H1 (cell line): ENCODE data around the gene DDR1. TPM values are rescaled to one million over a fixed set of nuclear protein-coding genes. Genes with fewer than 3 reads are reported as not detected.

Experiments used
- CTCF ChIA-PET: fragments of 300-600 bp; sonication (Branson Sonifier 250); formaldehyde crosslinking; loops from one replicate; lab custom pipeline; 2021; ENCODE audit not compliant: partially characterized antibody; lab: Charles Lee
- POLR2A ChIA-PET: fragments of 300-600 bp; sonication (Branson Sonifier 250); formaldehyde crosslinking; loops from one replicate; lab custom pipeline; 2021; ENCODE audit warnings: inconsistent platforms; ENCODE audit not compliant: partially characterized antibody; lab: Charles Lee
- DNase-seq, 2 experiments: peaks; one replicate each; pipeline versions ENCODE4 v3.0.0 to v3.0.0-alpha.2; 2010 to 2022; ENCODE audit warnings: low spot score in 2 of 2, low read depth in 1 of 2, mixed read lengths in 1 of 2
- FAIRE-seq: peaks from 2 replicates; lab custom pipeline; 2011; peaks lifted over from hg19 to GRCh38; lab: Jason Lieb, UNC
- H2AFZ ChIP-seq: 2 replicates; pipeline ENCODE4 v1.8.1; 2012; ENCODE audit warnings: low read length, inconsistent platforms
- H2AK5ac ChIP-seq: 2 replicates; pipeline ENCODE4 v1.6.1; 2013; ENCODE audit warnings: low read depth, low read length
- H2BK120ac ChIP-seq: replicated peaks from 2 replicates; pipeline ENCODE3; 2013; ENCODE audit warnings: low read depth, low read length, inconsistent platforms
- H2BK12ac ChIP-seq: 2 replicates; pipeline ENCODE4 v1.6.1; 2013; ENCODE audit warnings: low read depth, low read length
- H2BK15ac ChIP-seq: 2 replicates; pipeline ENCODE4 v1.6.1; 2013; ENCODE audit warnings: low read length
- H2BK20ac ChIP-seq: 2 replicates; pipeline ENCODE4 v1.6.1; 2013; ENCODE audit warnings: low read length
- H2BK5ac ChIP-seq: 2 replicates; pipeline ENCODE4 v1.6.1; 2013; ENCODE audit warnings: low read depth, low read length
- H3K14ac ChIP-seq: 2 replicates; pipeline ENCODE4 v1.6.1; 2013; ENCODE audit warnings: inconsistent platforms; ENCODE audit not compliant: insufficient read length
- H3K18ac ChIP-seq: 2 replicates; pipeline ENCODE4 v1.6.1; 2013; ENCODE audit warnings: low read length; ENCODE audit errors: extremely low read depth
- H3K23ac ChIP-seq: 2 replicates; pipeline ENCODE4 v1.6.1; 2013; ENCODE audit warnings: inconsistent platforms; ENCODE audit not compliant: insufficient read length
- H3K23me2 ChIP-seq: 2 replicates; pipeline ENCODE4 v1.6.1; 2013; ENCODE audit warnings: low read depth, low read length
- H3K27ac ChIP-seq: 2 replicates; pipeline ENCODE4 v1.6.1; 2011; ENCODE audit warnings: low read depth, low read length, inconsistent platforms
- H3K27me3 ChIP-seq, 4 experiments: replicated peaks in 1 of 4; 1 replicate in 1 of 4; 2 replicates in 3 of 4; pipeline versions ENCODE4 v1.6.1 to v1.8.1; 2011 to 2013; ENCODE audit warnings: low read length in 3 of 4, mild to moderate bottlenecking in 3 of 4, inconsistent platforms in 2 of 4, mixed read lengths in 2 of 4, moderate library complexity in 1 of 4; ENCODE audit not compliant: control insufficient read depth in 3 of 4, insufficient read depth in 3 of 4; ENCODE audit errors: extremely low read depth in 1 of 4
- H3K36me3 ChIP-seq, 4 experiments: 2 replicates each; pipeline versions ENCODE4 v1.6.1 to v1.8.1; 2011 to 2013; ENCODE audit warnings: mild to moderate bottlenecking in 4 of 4, low read length in 3 of 4, moderate library complexity in 2 of 4, control low read depth in 1 of 4, inconsistent platforms in 1 of 4; ENCODE audit not compliant: insufficient read depth in 4 of 4, control insufficient read depth in 2 of 4
- H3K4ac ChIP-seq: replicated peaks from 2 replicates; pipeline ENCODE3; 2013; ENCODE audit warnings: low read length, low read depth, mixed read lengths, inconsistent platforms; ENCODE audit not compliant: insufficient read length
- H3K4me1 ChIP-seq, 4 experiments: replicated peaks in 1 of 4; 1 replicate in 1 of 4; 2 replicates in 3 of 4; pipeline versions ENCODE4 v1.6.1 to v1.8.1; 2011 to 2013; ENCODE audit warnings: low read length in 3 of 4, inconsistent platforms in 2 of 4, mixed read lengths in 1 of 4; ENCODE audit not compliant: insufficient read depth in 4 of 4, control insufficient read depth in 3 of 4
- H3K4me2 ChIP-seq, 2 experiments: 2 replicates each; pipeline versions ENCODE4 v1.6.1 to v1.8.1; 2011 to 2013; ENCODE audit warnings: low read depth in 2 of 2, low read length in 2 of 2, control low read depth in 1 of 2, inconsistent platforms in 1 of 2, mild to moderate bottlenecking in 1 of 2; ENCODE audit not compliant: insufficient read depth in 1 of 2
- H3K4me3 ChIP-seq, 4 experiments: fragments of 200-600, 300-600 bp in 1 of 4; sonication (generic), shearing (Covaris generic), sonication (Bioruptor Twin) in 1 of 4; 2 replicates each; pipeline versions ENCODE4 v1.5.1 to v1.8.1; 2011 to 2016; ENCODE audit warnings: low read length in 4 of 4, low read depth in 3 of 4, control low read depth in 2 of 4, inconsistent platforms in 2 of 4, mild to moderate bottlenecking in 2 of 4, mixed read lengths in 1 of 4, moderate library complexity in 1 of 4; ENCODE audit not compliant: insufficient read depth in 2 of 4; ENCODE audit errors: extremely low read depth in 1 of 4
- H3K56ac ChIP-seq: replicated peaks from 2 replicates; pipeline ENCODE3; 2013; ENCODE audit warnings: low read depth, mild to moderate bottlenecking, mixed read lengths, low read length, inconsistent platforms; ENCODE audit not compliant: insufficient read length
- H3K79me1 ChIP-seq: 2 replicates; pipeline ENCODE4 v1.6.1; 2013; ENCODE audit warnings: low read depth, low read length, control low read depth
- H3K79me2 ChIP-seq, 2 experiments: 2 replicates each; pipeline versions ENCODE4 v1.6.1 to v1.8.1; 2012 to 2013; ENCODE audit warnings: low read length in 2 of 2, mild to moderate bottlenecking in 2 of 2, inconsistent platforms in 1 of 2; ENCODE audit not compliant: insufficient read depth in 2 of 2, control insufficient read depth in 1 of 2
- H3K9ac ChIP-seq, 4 experiments: replicated peaks in 1 of 4; 1 replicate in 1 of 4; 2 replicates in 3 of 4; pipeline versions ENCODE4 v1.6.1 to v1.8.1; 2011 to 2013; ENCODE audit warnings: low read depth in 3 of 4, low read length in 3 of 4, control low read depth in 2 of 4, mild to moderate bottlenecking in 2 of 4, moderate library complexity in 2 of 4, inconsistent platforms in 1 of 4; ENCODE audit errors: extremely low read depth in 1 of 4
- H3K9me3 ChIP-seq, 2 experiments: 2 replicates each; pipeline versions ENCODE4 v1.6.1 to v1.8.1; 2012 to 2013; ENCODE audit warnings: mild to moderate bottlenecking in 2 of 2, moderate library complexity in 2 of 2, control low read depth in 1 of 2, inconsistent platforms in 1 of 2, low read depth in 1 of 2, low read length in 1 of 2, mixed read lengths in 1 of 2; ENCODE audit not compliant: insufficient read depth in 2 of 2
- H4K20me1 ChIP-seq, 2 experiments: replicated peaks in 1 of 2; 2 replicates each; pipeline versions ENCODE3 to v1.8.1; 2011 to 2013; ENCODE audit warnings: inconsistent platforms in 2 of 2, low read length in 2 of 2, mild to moderate bottlenecking in 1 of 2; ENCODE audit not compliant: insufficient read depth in 2 of 2, control insufficient read depth in 1 of 2
- H4K5ac ChIP-seq: 2 replicates; pipeline ENCODE4 v1.6.1; 2013; ENCODE audit warnings: low read length, low read depth, mixed read lengths, inconsistent platforms; ENCODE audit not compliant: insufficient read length
- H4K8ac ChIP-seq: 2 replicates; pipeline ENCODE4 v1.8.0; 2013; ENCODE audit warnings: mild to moderate bottlenecking, moderate library complexity, low read length, inconsistent platforms; ENCODE audit not compliant: insufficient read depth; ENCODE audit errors: extremely low read depth
- H4K91ac ChIP-seq: replicated peaks from 2 replicates; pipeline ENCODE3; 2013; ENCODE audit warnings: low read length, mixed read lengths, inconsistent platforms; ENCODE audit not compliant: insufficient read length
- BCL11A ChIP-seq, 2 experiments: IDR thresholded peaks; one replicate each; pipeline ENCODE4 v1.6.1; 2011; ENCODE audit warnings: low read depth in 2 of 2, low read length in 2 of 2, mild to moderate bottlenecking in 2 of 2
- POLR2AphosphoS5 ChIP-seq: IDR thresholded peaks from 2 replicates; pipeline ENCODE4 v1.6.1; 2011; ENCODE audit warnings: low read depth, low read length
- WGBS, 2 experiments: shearing (Covaris generic) in 1 of 2; methylation state at CpG; one replicate each; pipeline versions ENCODE4 v1.1.6 to v1.1.7; 2013 to 2015; ENCODE audit warnings: low lambda C conversion rate in 2 of 2, mixed read lengths in 2 of 2, inconsistent platforms in 1 of 2, low coverage in 1 of 2, missing lambda C conversion rate in 1 of 2; ENCODE audit not compliant: insufficient replicate concordance in 2 of 2, insufficient coverage in 1 of 2, insufficient read length in 1 of 2; ENCODE audit errors: extremely low coverage in 1 of 2, missing lambda C conversion rate in 1 of 2; 5-methylcytosine and 5-hydroxymethylcytosine counted together
- polyA plus RNA-seq, 7 experiments: library from polyadenylated mRNA; depleted of rRNA in 3 of 7; stranded (reverse) in 5 of 7; unstranded in 2 of 7; fragments of >200 nt in 5 of 7; fragments of 200-250 nt in 2 of 7; gene quantifications; 1 replicate in 5 of 7; 2 replicates in 1 of 7; 4 replicates in 1 of 7; pipeline versions ENCODE4 v1.2.1 to v1.2.3, GENCODE V29; 2011 to 2013; ENCODE audit warnings: missing spikeins in 2 of 7, mixed read lengths in 2 of 7
- total RNA-seq: library from RNA; stranded (reverse); fragmentation: NEBNext Ultra II Directional; extraction: Animal tissue kit (Norgen Biotek cat#: 25700); gene quantifications from 2 replicates; pipeline ENCODE4 v1.2.1, GENCODE V29; 2021
- TF ChIP-seq, protein P1 (sequence below): IDR thresholded peaks from 2 replicates; pipeline ENCODE4 v1.6.1; 2012; ENCODE audit warnings: inconsistent platforms

The DDR1 gene
- total and polyA plus RNA-seq, 2 of the 8 experiments (the other 6 are each of a cell fraction or from before 2014, with no cell fraction given) = 99.4 to 181 TPM

DNA sequence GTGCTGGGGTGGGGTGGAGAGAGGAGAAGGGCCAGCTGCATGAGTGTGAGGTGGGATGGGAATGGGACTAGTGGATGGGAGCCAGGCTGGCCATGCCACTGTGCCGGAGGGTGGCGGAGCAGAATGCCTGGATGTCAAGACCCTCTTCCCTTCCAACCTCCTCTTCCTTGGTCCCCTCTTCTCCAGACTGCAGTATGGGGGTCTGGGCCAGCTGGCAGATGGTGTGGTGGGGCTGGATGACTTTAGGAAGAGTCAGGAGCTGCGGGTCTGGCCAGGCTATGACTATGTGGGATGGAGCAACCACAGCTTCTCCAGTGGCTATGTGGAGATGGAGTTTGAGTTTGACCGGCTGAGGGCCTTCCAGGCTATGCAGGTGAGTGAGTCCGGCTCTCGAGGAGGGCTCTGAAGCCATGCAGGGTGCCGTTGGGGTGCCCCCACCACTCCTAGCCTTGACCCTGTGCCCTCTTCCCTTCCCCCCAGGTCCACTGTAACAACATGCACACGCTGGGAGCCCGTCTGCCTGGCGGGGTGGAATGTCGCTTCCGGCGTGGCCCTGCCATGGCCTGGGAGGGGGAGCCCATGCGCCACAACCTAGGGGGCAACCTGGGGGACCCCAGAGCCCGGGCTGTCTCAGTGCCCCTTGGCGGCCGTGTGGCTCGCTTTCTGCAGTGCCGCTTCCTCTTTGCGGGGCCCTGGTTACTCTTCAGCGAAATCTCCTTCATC lies 7.7 kb downstream of the DDR1 start:
- Histone ChIP-seq H3K56ac (no peak overlapping the region), H3K79me1 (peaks cover 14% of the 10 kb centered on the region), H4K20me1 (peaks cover 6 to 36% of the 10 kb centered on the region in 2 experiments), H3K4me1 (peaks cover under 1 to 12% (median 3%) of the 10 kb centered on the region in 4 experiments), H4K91ac (no peak overlapping the region), H2AFZ (no peak overlapping the region), H2AK5ac (no peak overlapping the region; the same call in 1 of the 2 replicates), H3K9ac (peak overlapping the region in 1 of 4 experiments; percentile 38; a peak in 2 of 7 replicates), H3K14ac (no peak overlapping the region), H3K23ac (no peak overlapping the region), H3K4me3 (no peak overlapping the region), H4K5ac (no peak overlapping the region), H2BK15ac (no peak overlapping the region), H3K27me3 (no peaks in the 10 kb centered on the region), H2BK20ac (no peak overlapping the region), H2BK120ac (no peak overlapping the region), H2BK5ac (no peak overlapping the region), H3K27ac (peak overlapping the region; percentile 7; the same call in 1 of the 2 replicates), H3K18ac (no peak overlapping the region), H3K36me3 (peaks cover 46 to 84% (median 69%) of the 10 kb centered on the region in 4 experiments), H3K4ac (no peak overlapping the region), H3K23me2 (peaks cover 8% of the 10 kb centered on the region; the same call in 1 of the 2 replicates), H3K9me3 (no peaks in the 10 kb centered on the region), H3K4me2 (no peak overlapping the region), H3K79me2 (peaks cover 3 to 43% of the 10 kb centered on the region in 2 experiments), H2BK12ac (no peak overlapping the region), H4K8ac (no peak overlapping the region)
- FAIRE-seq (no peak), DNase-seq (no peak)
- CTCF ChIA-PET = interaction anchor here (1.0 to 29.0 kb wide), 6 partner anchors 10 to 161 kb away, joined by 3 to 610 read pairs (median 9); partner anchors contain the start of genes MUCL3 and VARS2
- POLR2A ChIA-PET = interaction anchor here (0.9 to 1.8 kb wide), 3 partner anchors 14 to 148 kb away, joined by 3 to 5 read pairs (median 4); partner anchors contain the start of gene IER3
- TF ChIP-seq POLR2AphosphoS5 (0 out of 2 replicates have a peak, but pooled peaks have one; percentile 48), BCL11A (IDR thresholded peaks at IDR 0.05; ENCODE audit: low read depth in 2 of 2, low read length in 2 of 2) (no peak)
- TF ChIP-seq, protein P1, sequence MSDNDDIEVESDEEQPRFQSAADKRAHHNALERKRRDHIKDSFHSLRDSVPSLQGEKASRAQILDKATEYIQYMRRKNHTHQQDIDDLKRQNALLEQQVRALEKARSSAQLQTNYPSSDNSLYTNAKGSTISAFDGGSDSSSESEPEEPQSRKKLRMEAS = no peak
- WGBS, 2 experiments = 82% methylated on average over 19 of the region's 21 CpGs; no CpG with 5 or more reads in 1 of the 2 experiments
